Glomerular endothelial cell (primary cell): ENCODE data around the gene CECR2. TPM values are rescaled to one million over a fixed set of nuclear protein-coding genes. Genes with fewer than 3 reads are reported as not detected.

ENCODE experiments used
- DNase-seq: peaks from one replicate; pipeline ENCODE4 v3.0.0-alpha.2; 2011; ENCODE audit warnings: low read depth, low spot score; ENCODE audit errors: extremely low read depth
- total RNA-seq: library from RNA; depleted of rRNA; stranded (reverse); fragments of >200 nt; gene quantifications from 2 replicates; pipeline ENCODE4 v1.2.3, GENCODE V29; 2015

Gene CECR2
- total RNA-seq, 1 donor from 2014 or later: 1.5 TPM

DNA sequence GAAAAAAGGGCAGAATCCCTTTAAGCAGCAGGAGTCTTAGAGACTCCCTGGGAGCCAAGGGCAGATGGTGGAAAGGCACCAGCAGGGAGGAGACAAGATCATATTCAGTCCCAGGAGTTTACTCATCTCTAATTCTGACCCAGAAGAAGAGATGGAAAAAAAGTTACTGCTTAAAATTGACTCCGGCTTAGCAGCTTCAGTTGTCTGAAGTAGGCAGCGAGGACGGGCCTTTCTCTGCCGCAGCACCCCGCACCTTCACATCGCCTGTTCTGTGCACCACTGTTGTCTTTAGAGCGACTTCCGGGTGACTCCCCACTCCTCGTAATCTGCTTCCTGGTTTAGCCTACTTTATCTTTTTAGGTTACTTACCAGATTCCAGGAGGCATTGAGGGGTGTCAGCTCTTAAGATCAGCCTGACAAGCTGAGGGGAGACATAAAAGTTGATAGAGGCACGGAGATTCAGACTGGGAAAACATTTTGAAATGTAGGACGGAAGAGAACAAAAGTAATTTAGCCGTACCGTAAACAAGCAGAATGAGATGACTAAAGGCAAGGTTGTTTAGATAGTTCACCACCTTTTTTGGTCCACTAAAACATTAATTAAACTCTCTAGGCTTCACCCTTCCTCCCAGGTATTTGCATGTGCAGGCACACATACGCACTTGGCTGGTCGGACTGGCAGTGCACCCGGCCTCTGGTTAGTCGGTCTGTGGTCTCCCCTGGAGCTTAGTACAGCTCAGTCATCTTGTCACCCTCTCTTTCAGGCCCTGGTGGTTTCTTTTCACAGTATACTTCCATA, 74.3 kb downstream of the CECR2 start:
- no peak for DNase-seq

GRCh38 chr22:17444204-17444504, 74.9 kb downstream of the CECR2 start:
- DNase-seq: no peak

- DNase-seq: no peak
Measured at GRCh38 chr22:17446698-17447097, 77.4 kb downstream of the CECR2 start.

DNA sequence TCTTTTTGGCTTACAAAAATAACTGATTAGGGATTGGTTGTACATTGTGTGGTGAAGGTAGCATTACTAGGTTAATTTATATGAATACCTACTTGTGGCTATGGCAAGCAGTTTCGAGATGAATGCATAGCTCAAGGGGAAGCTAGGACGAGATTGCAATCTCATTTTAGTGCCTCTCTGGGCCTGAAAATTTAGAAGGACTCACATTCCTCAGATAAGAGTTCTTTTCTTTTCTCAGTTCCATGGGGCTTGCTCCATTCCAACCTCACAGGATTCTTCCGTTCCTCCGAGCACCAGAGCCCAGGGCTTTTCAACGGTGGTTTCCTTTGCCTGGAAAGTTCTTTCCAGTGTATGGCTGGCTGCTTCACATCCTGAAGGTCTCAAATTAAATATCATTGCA, 82.1 kb downstream of the CECR2 start:
- DNase-seq: no peak

- DNase-seq: no peak
Measured at GRCh38 chr22:17460895-17461294, 91.6 kb downstream of the CECR2 start.

- DNase-seq: no peak
Measured at GRCh38 chr22:17470880-17471500, 101.7 kb downstream of the CECR2 start.

GRCh38 chr22:17471886-17472535, 102.8 kb downstream of the CECR2 start:
- no peak for DNase-seq

- DNase-seq: no peak
Measured at GRCh38 chr22:17472932-17473331, 103.7 kb downstream of the CECR2 start.

GRCh38 chr22:17475318-17476230, 106.3 kb downstream of the CECR2 start:
- no peak for DNase-seq

DNA sequence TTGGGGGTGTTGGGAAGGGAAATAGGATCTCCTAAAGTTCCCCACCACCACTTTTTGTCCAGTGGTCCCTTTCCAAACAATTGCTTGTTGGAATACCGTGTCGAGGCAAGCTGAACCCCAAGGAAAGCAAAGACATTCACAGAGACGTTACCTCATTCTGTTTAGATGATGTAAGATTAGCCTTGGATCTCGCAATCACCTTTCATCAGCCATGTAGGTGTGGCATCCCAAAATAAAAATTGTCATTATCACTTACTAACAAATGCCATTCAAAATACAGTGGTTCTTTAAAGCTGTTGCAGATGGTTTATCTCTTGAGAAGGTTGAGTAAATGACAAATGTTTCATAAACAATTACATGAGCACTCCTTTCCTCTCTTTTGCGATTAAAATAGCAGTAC, 107.6 kb downstream of the CECR2 start:
- DNase-seq: no peak

- DNase-seq: no peak
Measured at GRCh38 chr22:17477391-17477833, 108.2 kb downstream of the CECR2 start.

DNA sequence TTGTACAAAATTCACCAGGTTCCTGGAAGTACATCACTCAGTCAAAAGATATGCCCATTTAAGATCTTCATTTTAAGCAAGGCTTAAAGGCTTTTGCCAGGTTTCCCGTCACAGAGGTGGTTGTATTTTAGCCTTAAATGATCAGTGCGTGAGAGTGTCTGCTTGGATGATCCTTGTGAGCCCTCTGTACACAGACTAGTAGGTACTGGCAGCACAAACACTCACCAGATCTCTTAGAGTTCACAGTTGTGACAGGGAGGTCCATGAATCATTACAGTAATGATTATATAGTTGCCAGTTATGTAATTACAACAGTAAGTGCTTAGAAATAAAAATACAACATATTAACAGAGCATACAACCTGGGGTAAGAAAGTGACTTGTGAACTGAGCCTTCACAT, 109.9 kb downstream of the CECR2 start:
- no peak for DNase-seq

DNA sequence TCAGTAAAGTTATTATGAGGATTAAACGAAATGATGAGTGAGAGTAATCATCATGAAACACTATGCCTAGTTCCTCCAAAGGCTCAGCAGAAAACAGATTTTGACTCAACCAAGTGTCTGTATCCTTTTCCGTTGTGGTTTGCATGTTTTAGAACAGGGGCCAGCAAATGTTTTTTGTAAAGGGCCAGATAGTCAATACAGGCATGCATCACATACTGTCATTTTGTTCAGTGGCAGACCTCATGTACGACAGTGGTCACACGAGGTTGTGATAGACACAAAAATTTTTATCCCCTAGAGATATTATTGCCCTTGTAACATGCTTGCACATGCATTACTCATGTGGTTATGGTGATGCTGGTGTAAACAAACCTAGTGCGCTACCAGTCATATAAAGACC, 112.2 kb downstream of the CECR2 start:
- DNase-seq: no peak

GRCh38 chr22:17483688-17484372, 114.6 kb downstream of the CECR2 start:
- DNase-seq: no peak

DNA sequence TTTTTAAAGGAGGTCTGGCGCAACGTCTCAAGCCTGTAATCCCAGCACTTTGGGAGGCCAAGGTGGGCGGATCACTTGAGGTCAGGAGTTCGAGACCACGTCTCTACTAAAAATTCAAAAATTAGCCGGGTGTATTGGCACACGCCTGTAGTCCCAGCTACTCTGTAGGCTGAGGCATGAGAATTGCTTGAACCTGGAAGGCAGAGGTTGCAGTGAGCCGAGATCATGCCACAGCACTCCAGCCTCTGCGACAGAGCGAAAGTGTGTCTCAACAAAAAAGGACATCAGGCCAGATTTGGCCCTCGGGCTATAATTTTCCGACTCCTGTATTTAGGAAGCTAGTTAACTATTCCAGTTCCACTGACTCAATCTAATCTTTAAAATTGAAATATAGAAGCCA, 115.3 kb downstream of the CECR2 start:
- no peak for DNase-seq

- no peak for DNase-seq
Measured at GRCh38 chr22:17486313-17486712, 117.1 kb downstream of the CECR2 start.

DNA sequence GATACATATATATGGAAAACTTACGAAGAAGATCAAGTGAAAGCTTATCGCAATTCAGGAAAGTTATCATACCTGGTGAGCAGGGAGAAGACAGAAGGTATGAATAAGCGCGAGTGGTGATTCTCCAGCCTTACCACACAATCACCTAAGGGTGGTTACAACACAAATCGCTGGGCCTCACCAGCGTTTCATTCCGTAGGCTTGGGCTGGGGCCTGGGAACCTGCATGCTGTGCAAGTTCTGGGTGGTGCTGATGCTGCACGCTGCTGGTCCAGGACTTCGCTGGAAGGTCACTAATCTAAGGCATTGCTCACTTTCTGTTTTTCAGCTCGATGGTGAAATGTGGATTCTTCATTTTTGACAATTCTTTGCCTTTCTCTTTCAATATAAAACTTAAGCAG, 117.5 kb downstream of the CECR2 start:
- DNase-seq: no peak

DNA sequence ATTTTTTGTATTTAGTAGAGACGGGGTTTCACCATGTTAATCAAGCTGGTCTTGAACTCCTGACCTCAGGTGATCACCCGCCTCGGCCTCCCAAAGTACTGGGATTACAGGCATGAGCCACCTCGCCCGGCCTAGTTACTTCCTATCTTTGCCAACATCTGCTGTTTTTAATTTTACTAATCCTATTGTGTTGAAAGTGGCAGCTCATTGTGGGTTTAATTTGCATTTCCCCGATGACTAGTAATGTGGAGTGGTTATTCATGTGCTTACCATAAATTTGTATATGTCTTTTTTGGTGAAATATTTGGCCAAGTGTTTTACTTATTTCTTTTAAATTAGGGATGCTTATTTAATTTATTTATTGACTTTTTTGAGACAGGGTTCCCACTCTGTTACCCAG, 119.8 kb downstream of the CECR2 start:
- no peak for DNase-seq

DNA sequence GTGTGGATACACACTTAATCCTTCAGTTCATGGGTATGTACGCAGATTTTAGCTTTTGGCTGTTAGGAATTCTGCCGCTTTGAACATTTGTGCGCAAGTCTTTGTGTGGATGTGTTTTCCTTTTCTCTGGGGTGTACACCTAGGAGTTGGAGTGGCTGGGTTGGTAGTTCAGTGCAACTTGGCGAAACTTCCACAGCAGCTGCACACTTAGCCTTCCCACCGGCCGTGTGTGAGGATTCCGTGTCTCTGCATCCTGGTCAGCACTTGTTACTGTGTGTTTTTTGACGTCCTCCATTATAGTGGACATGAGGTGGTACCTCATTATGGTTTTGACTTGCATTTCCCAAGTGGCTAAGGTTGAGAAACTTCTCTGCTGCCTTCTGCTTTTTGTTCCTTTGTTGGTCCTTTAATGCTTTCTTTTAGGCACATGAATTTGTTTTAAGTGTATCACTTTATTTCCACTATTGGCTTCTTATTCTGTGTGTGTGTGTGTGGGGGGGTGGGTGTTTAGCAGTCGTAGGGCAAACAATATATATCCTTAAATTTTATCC, 121.9 kb downstream of the CECR2 start:
- DNase-seq: no peak

- DNase-seq: no peak
Measured at GRCh38 chr22:17492247-17492646, 123.0 kb downstream of the CECR2 start.
